Bronchial epithelial cell (primary cell): ENCODE data around the gene BCLAF1. TPM values are rescaled to one million over a fixed set of nuclear protein-coding genes. Genes with fewer than 3 reads are reported as not detected.

Source experiments
- DNase-seq: peaks from one replicate; pipeline ENCODE4 v3.0.0-alpha.2; 2010; ENCODE audit warnings: low read depth
- FAIRE-seq: peaks from 2 replicates; lab custom pipeline; 2011; peaks lifted over from hg19 to GRCh38; lab: Jason Lieb, UNC
- H3K27me3 ChIP-seq: 2 replicates; pipeline ENCODE4 v1.5.1; 2011; ENCODE audit warnings: low read length; ENCODE audit not compliant: control insufficient read depth, insufficient read depth
- H3K36me3 ChIP-seq: 2 replicates; pipeline ENCODE4 v1.5.1; 2011; ENCODE audit warnings: low read length; ENCODE audit not compliant: control insufficient read depth, insufficient read depth
- H3K4me3 ChIP-seq: 2 replicates; pipeline ENCODE4 v1.5.1; 2011; ENCODE audit warnings: mild to moderate bottlenecking, low read depth, low read length, control low read depth
- total RNA-seq: library from RNA; depleted of rRNA; stranded (reverse); fragments of >200 nt; gene quantifications from 2 replicates; pipeline ENCODE4 v1.2.1, GENCODE V29; 2014
- TF ChIP-seq, protein P1 (sequence below): IDR thresholded peaks from 2 replicates; pipeline ENCODE4 v1.5.1; 2011; ENCODE audit warnings: mild to moderate bottlenecking, moderate library complexity, low read length, control low read depth, inconsistent platforms; ENCODE audit not compliant: insufficient read depth, severe bottlenecking

BCLAF1 gene
- total RNA-seq, 1 donor from 2014 or later, result 50.3 TPM

DNA sequence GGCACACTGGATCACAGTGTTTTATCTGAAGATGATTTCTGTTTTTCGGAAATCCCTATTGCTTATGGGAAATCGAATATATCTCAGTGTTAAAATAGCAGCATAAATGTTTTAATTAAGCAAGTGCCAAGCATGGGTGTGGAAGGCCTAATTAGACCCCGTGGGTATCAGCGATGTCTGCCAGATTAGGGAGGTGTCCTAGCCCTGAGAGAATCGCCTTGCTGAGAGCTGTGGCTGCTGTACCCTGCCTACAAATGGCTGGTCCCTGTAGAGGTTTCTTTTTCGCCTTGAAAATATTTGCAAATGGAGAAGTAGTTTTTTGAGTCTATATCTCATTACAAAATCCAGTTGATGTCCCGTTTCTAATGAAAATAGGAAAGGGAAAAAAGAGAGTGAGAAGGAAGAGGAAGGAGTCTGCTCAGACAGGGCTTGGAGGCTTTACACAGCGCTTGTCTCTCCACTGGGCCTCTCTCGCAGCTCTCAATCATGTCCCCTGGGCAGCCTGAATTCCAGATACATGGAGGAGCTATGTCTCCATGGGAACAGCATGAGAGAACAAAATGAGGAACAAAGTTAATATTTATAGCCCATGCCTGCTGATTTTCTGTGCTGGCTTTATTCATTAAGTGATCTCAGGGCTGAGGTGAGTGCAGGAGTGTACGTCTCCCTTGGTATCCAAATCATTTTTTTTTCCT is 35.2 kb upstream of the BCLAF1 start:
- no peak for DNase-seq
- TF ChIP-seq, protein P1, sequence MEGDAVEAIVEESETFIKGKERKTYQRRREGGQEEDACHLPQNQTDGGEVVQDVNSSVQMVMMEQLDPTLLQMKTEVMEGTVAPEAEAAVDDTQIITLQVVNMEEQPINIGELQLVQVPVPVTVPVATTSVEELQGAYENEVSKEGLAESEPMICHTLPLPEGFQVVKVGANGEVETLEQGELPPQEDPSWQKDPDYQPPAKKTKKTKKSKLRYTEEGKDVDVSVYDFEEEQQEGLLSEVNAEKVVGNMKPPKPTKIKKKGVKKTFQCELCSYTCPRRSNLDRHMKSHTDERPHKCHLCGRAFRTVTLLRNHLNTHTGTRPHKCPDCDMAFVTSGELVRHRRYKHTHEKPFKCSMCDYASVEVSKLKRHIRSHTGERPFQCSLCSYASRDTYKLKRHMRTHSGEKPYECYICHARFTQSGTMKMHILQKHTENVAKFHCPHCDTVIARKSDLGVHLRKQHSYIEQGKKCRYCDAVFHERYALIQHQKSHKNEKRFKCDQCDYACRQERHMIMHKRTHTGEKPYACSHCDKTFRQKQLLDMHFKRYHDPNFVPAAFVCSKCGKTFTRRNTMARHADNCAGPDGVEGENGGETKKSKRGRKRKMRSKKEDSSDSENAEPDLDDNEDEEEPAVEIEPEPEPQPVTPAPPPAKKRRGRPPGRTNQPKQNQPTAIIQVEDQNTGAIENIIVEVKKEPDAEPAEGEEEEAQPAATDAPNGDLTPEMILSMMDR, result no peak
- Histone ChIP-seq H3K36me3 (no peaks in the 10 kb centered on the region), H3K27me3 (no peaks in the 10 kb centered on the region), H3K4me3 (no peak overlapping the region)
- no peak for FAIRE-seq

DNA sequence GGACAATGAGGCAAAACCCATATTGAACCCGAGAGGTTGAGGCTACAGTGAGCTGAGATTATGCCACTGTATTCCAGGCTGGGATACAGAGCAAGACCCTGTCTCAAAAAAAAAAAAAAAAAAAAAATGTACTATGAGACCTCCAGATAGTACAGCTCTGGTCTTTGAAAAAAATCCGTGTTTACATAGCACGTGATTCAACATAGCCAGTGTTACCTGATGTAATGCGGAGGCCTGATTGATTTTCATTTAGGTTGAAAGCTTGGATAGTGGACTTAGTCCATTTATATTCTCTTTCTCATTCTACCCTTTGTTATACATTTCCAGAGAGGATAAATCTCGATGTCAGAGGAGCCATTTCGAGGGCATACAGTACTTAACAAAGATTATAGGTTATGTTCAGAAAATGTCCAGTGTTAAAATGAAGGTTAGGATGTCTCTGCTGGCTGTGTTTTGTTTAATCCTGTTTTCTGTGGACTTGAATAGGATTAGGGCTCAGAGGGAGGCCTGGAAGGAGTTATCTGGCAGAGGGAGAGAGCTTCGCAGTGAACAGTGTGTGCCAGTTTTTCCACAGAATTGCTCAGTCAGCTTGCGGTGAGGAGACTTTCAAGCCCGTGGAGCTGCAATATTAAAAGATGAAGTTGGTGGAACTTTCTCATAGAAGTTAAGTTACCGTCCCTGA is 33.9 kb upstream of the BCLAF1 start:
- H3K27me3 ChIP-seq, result no peaks in the 10 kb centered on the region
- DNase-seq, result no peak
- TF ChIP-seq, protein P1, result no peak
- FAIRE-seq, result no peak
- H3K4me3 ChIP-seq, result no peak overlapping the region
- H3K36me3 ChIP-seq, result no peaks in the 10 kb centered on the region

DNA sequence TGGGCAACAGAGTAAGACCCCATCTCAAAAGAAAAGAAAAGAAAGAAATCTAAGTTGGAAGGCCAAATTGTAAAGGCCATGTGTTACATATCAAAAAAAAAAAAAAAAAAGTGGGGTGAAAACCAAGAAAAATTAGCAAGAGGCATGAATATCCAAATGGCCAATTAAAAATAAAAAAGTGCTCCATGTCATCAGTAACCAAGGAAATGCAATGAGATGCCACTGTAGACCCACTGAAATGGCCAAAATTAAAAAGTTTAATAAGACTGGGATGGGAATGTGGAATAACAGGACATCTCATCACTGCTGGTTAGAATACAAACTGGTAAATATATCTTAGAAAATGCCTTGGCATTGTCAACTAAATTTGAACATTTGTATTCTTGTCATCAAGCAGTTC is 30.1 kb upstream of the BCLAF1 start:
- H3K4me3 ChIP-seq, result no peak overlapping the region
- H3K27me3 ChIP-seq, result no peaks in the 10 kb centered on the region
- DNase-seq (no peak), FAIRE-seq (no peak)
- TF ChIP-seq, protein P1, result no peak
- H3K36me3 ChIP-seq, result no peaks in the 10 kb centered on the region

DNA sequence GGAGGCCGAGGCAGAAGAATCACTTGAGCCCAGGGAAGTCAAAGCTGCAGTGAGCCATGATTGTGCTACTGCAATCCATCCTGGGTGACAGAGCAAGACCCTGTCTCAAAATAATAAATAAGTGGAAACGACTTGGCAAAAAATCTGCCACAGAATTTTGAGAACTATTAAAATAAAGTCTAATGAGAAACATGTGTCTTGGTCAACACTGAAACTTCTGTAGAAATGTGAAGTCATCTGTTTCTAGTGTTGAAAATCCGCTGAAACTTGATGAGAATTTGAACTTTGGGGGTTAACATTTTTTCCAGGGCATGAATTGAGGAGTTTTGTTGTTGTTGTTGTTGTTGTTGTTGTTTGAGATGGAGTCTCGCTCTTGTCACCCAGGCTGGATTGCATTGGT is 29.0 kb upstream of the BCLAF1 start:
- no peak for FAIRE-seq
- Histone ChIP-seq H3K36me3 (no peaks in the 10 kb centered on the region), H3K27me3 (no peaks in the 10 kb centered on the region), H3K4me3 (no peak overlapping the region)
- TF ChIP-seq, protein P1, result no peak
- no peak for DNase-seq

DNA sequence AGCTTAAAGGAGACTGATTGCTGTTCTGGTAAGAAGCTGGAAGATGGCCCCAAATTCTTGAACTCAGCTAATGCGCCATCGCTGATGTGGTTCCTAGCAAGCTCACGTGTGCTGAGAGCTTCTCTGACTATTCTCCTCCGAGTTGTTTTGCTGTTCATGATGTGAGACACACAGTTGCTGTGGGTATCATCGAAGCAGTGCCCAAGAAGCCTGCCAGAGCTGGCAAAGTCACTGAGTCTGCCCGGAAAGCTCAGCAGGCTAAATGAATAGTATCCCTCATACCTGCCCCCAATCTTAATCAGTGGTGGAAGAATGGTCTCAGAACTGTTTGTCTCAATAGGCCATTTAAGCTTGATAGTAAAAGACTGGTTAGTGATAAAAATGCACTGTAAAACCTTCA is 28.3 kb upstream of the BCLAF1 start:
- Histone ChIP-seq H3K27me3 (no peaks in the 10 kb centered on the region), H3K4me3 (no peak overlapping the region), H3K36me3 (no peaks in the 10 kb centered on the region)
- DNase-seq (no peak), FAIRE-seq (no peak)
- TF ChIP-seq, protein P1, result no peak
